ENCODE data around the gene PCNA. TPM values are rescaled to one million over a fixed set of nuclear protein-coding genes. Genes with fewer than 3 reads are reported as not detected.

Gene PCNA
- total RNA-seq, 1 donor from 2014 or later = 314 TPM

DNA sequence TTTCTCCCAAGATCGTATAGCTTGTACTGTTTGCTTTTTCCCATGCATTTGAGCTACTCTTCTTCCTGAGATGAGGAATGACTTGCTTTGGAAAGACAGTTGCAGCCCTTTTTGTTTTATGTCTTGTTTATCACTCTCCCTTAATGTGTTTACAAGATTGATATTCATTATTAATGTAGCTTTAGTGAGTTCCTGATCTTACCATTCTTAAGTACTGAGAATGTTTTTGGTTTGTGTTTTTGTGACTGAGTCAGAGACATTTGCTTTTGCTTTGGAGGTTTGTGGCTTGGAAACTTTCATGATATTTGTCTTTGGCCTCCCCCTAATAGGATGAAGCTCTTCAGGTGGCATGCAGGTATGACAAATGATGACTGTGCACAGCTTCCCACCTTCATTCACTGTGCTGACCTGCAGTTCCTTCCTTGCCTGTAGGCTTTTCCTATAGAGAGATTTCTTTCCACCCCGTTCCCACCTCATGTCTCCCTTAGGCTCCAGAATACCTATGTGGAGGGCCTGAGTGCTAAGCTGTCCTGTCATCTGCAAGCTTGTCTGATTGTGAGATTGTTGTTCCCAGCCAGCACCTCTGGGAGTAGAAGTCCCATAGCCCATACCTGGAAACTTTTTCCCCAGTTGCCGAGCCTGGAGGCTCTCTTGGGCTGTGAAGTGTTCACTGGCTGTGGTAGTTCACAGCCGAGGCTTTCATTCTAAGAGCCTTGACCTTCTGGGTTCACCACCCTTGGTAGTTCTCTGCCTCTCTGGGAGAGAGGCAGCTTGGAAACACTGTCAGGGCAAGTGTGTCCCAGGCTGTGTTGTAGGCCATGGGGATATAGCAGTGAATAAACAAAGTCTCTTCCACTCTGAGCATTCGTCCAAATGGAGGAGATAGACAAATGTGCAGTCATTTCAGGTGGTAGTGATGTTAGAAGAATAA is 34.1 kb upstream of the PCNA start:
- TF ChIP-seq, protein P1, sequence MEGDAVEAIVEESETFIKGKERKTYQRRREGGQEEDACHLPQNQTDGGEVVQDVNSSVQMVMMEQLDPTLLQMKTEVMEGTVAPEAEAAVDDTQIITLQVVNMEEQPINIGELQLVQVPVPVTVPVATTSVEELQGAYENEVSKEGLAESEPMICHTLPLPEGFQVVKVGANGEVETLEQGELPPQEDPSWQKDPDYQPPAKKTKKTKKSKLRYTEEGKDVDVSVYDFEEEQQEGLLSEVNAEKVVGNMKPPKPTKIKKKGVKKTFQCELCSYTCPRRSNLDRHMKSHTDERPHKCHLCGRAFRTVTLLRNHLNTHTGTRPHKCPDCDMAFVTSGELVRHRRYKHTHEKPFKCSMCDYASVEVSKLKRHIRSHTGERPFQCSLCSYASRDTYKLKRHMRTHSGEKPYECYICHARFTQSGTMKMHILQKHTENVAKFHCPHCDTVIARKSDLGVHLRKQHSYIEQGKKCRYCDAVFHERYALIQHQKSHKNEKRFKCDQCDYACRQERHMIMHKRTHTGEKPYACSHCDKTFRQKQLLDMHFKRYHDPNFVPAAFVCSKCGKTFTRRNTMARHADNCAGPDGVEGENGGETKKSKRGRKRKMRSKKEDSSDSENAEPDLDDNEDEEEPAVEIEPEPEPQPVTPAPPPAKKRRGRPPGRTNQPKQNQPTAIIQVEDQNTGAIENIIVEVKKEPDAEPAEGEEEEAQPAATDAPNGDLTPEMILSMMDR (conservative IDR thresholded peaks at IDR 0.05) = no peak
- no peak overlapping the region for H3K27ac Mint-ChIP-seq (ENCODE audit: unreplicated experiment)
- no peak for DNase-seq (ENCODE audit: low read depth, low spot score)
- no peak overlapping the region for H3K4me3 Mint-ChIP-seq
- no peaks in the 10 kb centered on the region for H3K27me3 Mint-ChIP-seq (ENCODE audit: low read depth)
- H3K36me3 Mint-ChIP-seq (ENCODE audit: low read depth) = no peaks in the 10 kb centered on the region
- peaks cover 15% of the 10 kb centered on the region for H3K4me1 Mint-ChIP-seq
- no peaks in the 10 kb centered on the region for H3K9me3 Mint-ChIP-seq

GRCh38 chr20:5153152-5153467 is 33.4 kb upstream of the PCNA start:
- TF ChIP-seq, protein P1 (conservative IDR thresholded peaks at IDR 0.05) = no peak
- H3K27ac Mint-ChIP-seq (ENCODE audit: unreplicated experiment) = no peak overlapping the region
- no peaks in the 10 kb centered on the region for H3K9me3 Mint-ChIP-seq
- peaks cover 17% of the 10 kb centered on the region for H3K4me1 Mint-ChIP-seq
- no peaks in the 10 kb centered on the region for H3K27me3 Mint-ChIP-seq (ENCODE audit: low read depth)
- no peaks in the 10 kb centered on the region for H3K36me3 Mint-ChIP-seq (ENCODE audit: low read depth)
- no peak for DNase-seq (ENCODE audit: low read depth, low spot score)
- no peak overlapping the region for H3K4me3 Mint-ChIP-seq

- no peaks in the 10 kb centered on the region for H3K27me3 Mint-ChIP-seq (ENCODE audit: low read depth)
- no peak for DNase-seq (ENCODE audit: low read depth, low spot score)
- H3K27ac Mint-ChIP-seq (ENCODE audit: unreplicated experiment) = no peak overlapping the region
- peaks cover 24% of the 10 kb centered on the region for H3K4me1 Mint-ChIP-seq
- TF ChIP-seq, protein P1 (conservative IDR thresholded peaks at IDR 0.05) = no peak
- peaks cover 2% of the 10 kb centered on the region for H3K36me3 Mint-ChIP-seq (ENCODE audit: low read depth)
- H3K9me3 Mint-ChIP-seq = no peaks in the 10 kb centered on the region
- no peak overlapping the region for H3K4me3 Mint-ChIP-seq
Observed at GRCh38 chr20:5150226-5151076, 30.7 kb upstream of the PCNA start.

DNA sequence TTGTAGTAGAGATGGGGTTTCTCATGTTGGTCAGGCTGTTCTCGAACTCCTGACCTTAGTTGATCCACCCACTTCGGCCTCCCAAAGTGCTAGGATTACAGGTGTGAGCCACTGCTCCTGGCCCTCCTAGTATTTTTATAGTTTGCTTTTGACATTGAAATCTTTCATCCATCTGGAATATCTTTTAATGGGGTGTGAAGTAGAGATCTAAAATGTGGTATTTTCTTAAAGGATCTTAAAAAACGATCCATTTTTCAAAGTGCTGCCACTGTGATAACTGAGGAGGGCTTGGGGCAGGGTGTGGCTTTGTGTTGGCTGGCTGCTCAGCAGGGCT is 30.1 kb upstream of the PCNA start:
- H3K36me3 Mint-ChIP-seq (ENCODE audit: low read depth) = peaks cover 2% of the 10 kb centered on the region
- no peak overlapping the region for H3K27ac Mint-ChIP-seq (ENCODE audit: unreplicated experiment)
- H3K4me3 Mint-ChIP-seq = no peak overlapping the region
- H3K27me3 Mint-ChIP-seq (ENCODE audit: low read depth) = no peaks in the 10 kb centered on the region
- TF ChIP-seq, protein P1 (conservative IDR thresholded peaks at IDR 0.05) = no peak
- DNase-seq (ENCODE audit: low read depth, low spot score) = no peak
- no peaks in the 10 kb centered on the region for H3K9me3 Mint-ChIP-seq
- H3K4me1 Mint-ChIP-seq = peaks cover 24% of the 10 kb centered on the region

DNA sequence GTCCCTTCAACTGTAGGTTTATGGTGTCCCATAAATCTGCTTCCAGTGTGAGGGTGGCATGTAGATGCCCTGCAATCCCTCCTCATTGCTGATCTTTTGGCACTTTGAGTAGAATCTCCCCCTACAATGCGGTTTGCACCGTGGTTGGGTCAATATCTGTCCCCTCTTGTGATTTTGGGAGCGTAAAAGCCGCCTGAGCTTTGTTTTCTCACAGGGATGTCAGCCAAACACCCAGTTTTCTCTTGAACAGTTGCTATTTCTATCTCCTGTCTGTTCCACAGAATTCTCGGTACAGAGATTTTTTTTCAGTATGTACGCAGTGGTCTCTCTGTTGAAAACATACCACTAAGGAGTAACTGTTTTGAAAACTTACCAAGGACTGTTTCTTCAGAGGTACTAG is 28.8 kb upstream of the PCNA start:
- H3K4me1 Mint-ChIP-seq = peaks cover 24% of the 10 kb centered on the region
- H3K9me3 Mint-ChIP-seq = no peaks in the 10 kb centered on the region
- DNase-seq (ENCODE audit: low read depth, low spot score) = no peak
- no peak overlapping the region for H3K4me3 Mint-ChIP-seq
- TF ChIP-seq, protein P1 (conservative IDR thresholded peaks at IDR 0.05) = no peak
- H3K36me3 Mint-ChIP-seq (ENCODE audit: low read depth) = peaks cover 2% of the 10 kb centered on the region
- no peak overlapping the region for H3K27ac Mint-ChIP-seq (ENCODE audit: unreplicated experiment)
- H3K27me3 Mint-ChIP-seq (ENCODE audit: low read depth) = no peaks in the 10 kb centered on the region
